H9 (cell line): ENCODE data around the gene GLRA3. TPM values are rescaled to one million over a fixed set of nuclear protein-coding genes. Genes with fewer than 3 reads are reported as not detected.

ENCODE experiments used
- DNase-seq: peaks from one replicate; pipeline ENCODE4 v3.0.0-alpha.2; 2017
- H2AFZ ChIP-seq: one replicate; pipeline ENCODE4 v1.6.1; 2013; ENCODE audit warnings: mild to moderate bottlenecking, low read length, control low read depth, moderate library complexity
- H2AK5ac ChIP-seq: 2 replicates; pipeline ENCODE4 v1.6.1; 2013; ENCODE audit warnings: low read length, control low read depth, mixed read lengths; ENCODE audit not compliant: insufficient read length
- H2BK120ac ChIP-seq: one replicate; pipeline ENCODE4 v1.6.1; 2013; ENCODE audit warnings: low read depth, mild to moderate bottlenecking, low read length, control low read depth, inconsistent platforms; ENCODE audit not compliant: poor library complexity, severe bottlenecking
- H2BK12ac ChIP-seq: 2 replicates; pipeline ENCODE4 v1.6.1; 2013; ENCODE audit warnings: low read length, control low read depth, mixed read lengths, low read depth; ENCODE audit not compliant: insufficient read length
- H2BK15ac ChIP-seq: 2 replicates; pipeline ENCODE4 v1.6.1; 2013; ENCODE audit warnings: low read depth, low read length, control low read depth
- H2BK20ac ChIP-seq: one replicate; pipeline ENCODE4 v1.6.1; 2013; ENCODE audit warnings: low read depth, mild to moderate bottlenecking, low read length, control low read depth, inconsistent platforms; ENCODE audit not compliant: poor library complexity, severe bottlenecking
- H2BK5ac ChIP-seq: 2 replicates; pipeline ENCODE4 v1.6.1; 2013; ENCODE audit warnings: low read length, control low read depth, mixed read lengths; ENCODE audit not compliant: insufficient read length
- H3K14ac ChIP-seq: 2 replicates; pipeline ENCODE4 v1.6.1; 2013; ENCODE audit warnings: low read length, control low read depth; ENCODE audit not compliant: insufficient read depth
- H3K18ac ChIP-seq: 2 replicates; pipeline ENCODE4 v1.6.1; 2013; ENCODE audit warnings: low read depth, mild to moderate bottlenecking, mixed read lengths, low read length, control low read depth; ENCODE audit not compliant: insufficient read length
- H3K23ac ChIP-seq: 2 replicates; pipeline ENCODE4 v1.6.1; 2013; ENCODE audit warnings: low read length, control low read depth, mixed read lengths, low read depth; ENCODE audit not compliant: insufficient read length
- H3K23me2 ChIP-seq: 2 replicates; pipeline ENCODE4 v1.6.1; 2013; ENCODE audit warnings: low read depth, mild to moderate bottlenecking, mixed read lengths, low read length, control low read depth; ENCODE audit not compliant: insufficient read length, poor library complexity, severe bottlenecking
- H3K27ac ChIP-seq: 2 replicates; pipeline ENCODE4 v1.5.1; 2013; ENCODE audit warnings: low read length, control low read depth, mixed read lengths, low read depth; ENCODE audit not compliant: insufficient read length
- H3K27me3 ChIP-seq: 2 replicates; pipeline ENCODE4 v1.6.1; 2013; ENCODE audit warnings: low read length, control low read depth, inconsistent platforms; ENCODE audit not compliant: insufficient read depth
- H3K4ac ChIP-seq: 2 replicates; pipeline ENCODE4 v1.6.1; 2013; ENCODE audit warnings: low read depth, mild to moderate bottlenecking, control low read depth, inconsistent platforms, low read length, moderate library complexity
- H3K4me1 ChIP-seq: 2 replicates; pipeline ENCODE4 v1.6.1; 2013; ENCODE audit warnings: low read length, control low read depth, inconsistent platforms; ENCODE audit not compliant: insufficient read depth
- H3K4me2 ChIP-seq: 2 replicates; pipeline ENCODE4 v1.6.1; 2013; ENCODE audit warnings: low read length, control low read depth, mixed read lengths; ENCODE audit not compliant: insufficient read length, insufficient read depth
- H3K56ac ChIP-seq: 2 replicates; pipeline ENCODE4 v1.6.1; 2013; ENCODE audit warnings: low read depth, mild to moderate bottlenecking, mixed read lengths, low read length, control low read depth; ENCODE audit not compliant: insufficient read length
- H3K79me1 ChIP-seq: 2 replicates; pipeline ENCODE4 v1.6.1; 2013; ENCODE audit warnings: low read depth, mild to moderate bottlenecking, moderate library complexity, low read length, control low read depth, inconsistent platforms; ENCODE audit not compliant: insufficient read depth, poor library complexity, severe bottlenecking
- H3K79me2 ChIP-seq: 2 replicates; pipeline ENCODE4 v1.6.1; 2013; ENCODE audit warnings: low read length, control low read depth, inconsistent platforms; ENCODE audit not compliant: insufficient read depth
- H3K9ac ChIP-seq: 2 replicates; pipeline ENCODE4 v1.6.1; 2013; ENCODE audit warnings: low read length, control low read depth, mixed read lengths; ENCODE audit not compliant: insufficient read length; ENCODE audit errors: extremely low read depth
- H3K9me3 ChIP-seq: one replicate; pipeline ENCODE4 v1.6.1; 2013; ENCODE audit warnings: low read depth, low read length, inconsistent platforms; ENCODE audit not compliant: control insufficient read depth
- H3T11ph ChIP-seq: one replicate; pipeline ENCODE4 v1.6.1; 2013; ENCODE audit warnings: mild to moderate bottlenecking, low read length, control low read depth, inconsistent platforms
- H4K20me1 ChIP-seq: one replicate; pipeline ENCODE4 v1.6.1; 2013; ENCODE audit not compliant: control insufficient read depth, insufficient read length, insufficient read depth
- H4K5ac ChIP-seq: 2 replicates; pipeline ENCODE4 v1.6.1; 2013; ENCODE audit warnings: low read depth, mild to moderate bottlenecking, mixed read lengths, low read length, control low read depth; ENCODE audit not compliant: insufficient read length
- H4K8ac ChIP-seq: replicated peaks from 2 replicates; pipeline ENCODE4 v1.6.1; 2013; ENCODE audit warnings: low read length, control low read depth, mixed read lengths, low read depth; ENCODE audit not compliant: insufficient read length
- H4K91ac ChIP-seq: 2 replicates; pipeline ENCODE4 v1.6.1; 2013; ENCODE audit warnings: low read depth, mild to moderate bottlenecking, moderate library complexity, mixed read lengths, low read length, control low read depth; ENCODE audit not compliant: insufficient read length
- H3K27ac Mint-ChIP-seq, 3 experiments: 2 replicates in 2 of 3; 3 replicates in 1 of 3; pipeline ENCODE4 v1.8.0; 2020 to 2021; ENCODE audit warnings: mixed read lengths in 3 of 3, mild to moderate bottlenecking in 1 of 3, moderate library complexity in 1 of 3
- H3K27me3 Mint-ChIP-seq: 2 replicates; pipeline ENCODE4 v1.8.0; 2021; ENCODE audit warnings: low read depth, mild to moderate bottlenecking, moderate library complexity, mixed read lengths
- H3K36me3 Mint-ChIP-seq, 3 experiments: 2 replicates in 2 of 3; 3 replicates in 1 of 3; pipeline ENCODE4 v1.8.0; 2020 to 2021; ENCODE audit warnings: low read depth in 3 of 3, mixed read lengths in 3 of 3; ENCODE audit not compliant: insufficient read depth in 1 of 3
- H3K4me1 Mint-ChIP-seq, 2 experiments: 2 replicates each; pipeline ENCODE4 v1.8.0; 2020; ENCODE audit warnings: mixed read lengths in 2 of 2
- H3K4me3 Mint-ChIP-seq, 2 experiments: 2 replicates in 1 of 2; 3 replicates in 1 of 2; pipeline ENCODE4 v1.8.0; 2020 to 2021; ENCODE audit warnings: mild to moderate bottlenecking in 2 of 2, mixed read lengths in 2 of 2, moderate library complexity in 1 of 2
- H3K9me3 Mint-ChIP-seq, 2 experiments: 2 replicates in 1 of 2; 3 replicates in 1 of 2; pipeline ENCODE4 v1.8.0; 2020; ENCODE audit warnings: mild to moderate bottlenecking in 2 of 2, mixed read lengths in 2 of 2, moderate library complexity in 1 of 2
- CTCF ChIP-seq: fragments of 200-600 bp; sonication (generic); conservative IDR thresholded peaks from 3 replicates; pipeline ENCODE4 v1.8.0; 2021; ENCODE audit warnings: antibody characterized with exemption, mild to moderate bottlenecking
- WGBS: extraction: QIAGEN DNeasy Blood & Tissue Kit; methylation state at CpG from one replicate; pipeline ENCODE4 v1.1.7; 2013; ENCODE audit warnings: missing lambda C conversion rate, low lambda C conversion rate, mixed read lengths; ENCODE audit not compliant: insufficient read length; ENCODE audit errors: extremely low coverage; 5-methylcytosine and 5-hydroxymethylcytosine counted together
- total RNA-seq: library from RNA; stranded (reverse); gene quantifications from 2 replicates; pipeline ENCODE4 v1.2.1, GENCODE V29; 2021

The GLRA3 gene
- total RNA-seq, 1 experiment from 2014 or later = 0.09 TPM

GRCh38 chr4:174716986-174717770, 111.9 kb downstream of the GLRA3 start:
- Histone ChIP-seq H4K20me1 (no peaks in the 10 kb centered on the region), H3K18ac (no peak overlapping the region), H3K9ac (no peak overlapping the region), H2BK12ac (no peak overlapping the region), H2BK120ac (no peak overlapping the region), H3T11ph (no peak overlapping the region), H3K23ac (no peak overlapping the region), H3K27me3 (peaks cover 2% of the 10 kb centered on the region; the same call in 1 of the 2 replicates), H4K5ac (no peak overlapping the region), H3K27ac (no peak overlapping the region), H2BK20ac (no peak overlapping the region), H2BK15ac (no peak overlapping the region), H3K4ac (no peak overlapping the region), H3K4me1 (no peaks in the 10 kb centered on the region; the same call in 1 of the 2 replicates), H3K79me1 (no peaks in the 10 kb centered on the region), H2BK5ac (no peak overlapping the region), H3K14ac (no peak overlapping the region), H3K79me2 (no peaks in the 10 kb centered on the region), H2AFZ (no peak overlapping the region), H3K4me2 (no peak overlapping the region), H3K23me2 (no peaks in the 10 kb centered on the region), H3K9me3 (no peaks in the 10 kb centered on the region), H2AK5ac (no peak overlapping the region), H4K91ac (no peak overlapping the region), H3K56ac (no peak overlapping the region), H4K8ac (no peak overlapping the region)
- H3K9me3 Mint-ChIP-seq = no peaks in the 10 kb centered on the region
- no peak overlapping the region for H3K4me3 Mint-ChIP-seq
- no peak for TF ChIP-seq CTCF
- no peak for DNase-seq
- peaks cover 15 to 22% of the 10 kb centered on the region in 2 experiments for H3K4me1 Mint-ChIP-seq
- H3K27ac Mint-ChIP-seq = no peak overlapping the region
- WGBS = no CpG with 5 or more reads among the region's 3 CpGs
- H3K36me3 Mint-ChIP-seq = no peaks in the 10 kb centered on the region
- no peaks in the 10 kb centered on the region for H3K27me3 Mint-ChIP-seq
